GM12891 (cell line): ENCODE measurements around the gene SNAPIN.
A peak's percentile ranks its signal among the peaks of the same experiment; 100 is the strongest.
"Not testable (repeated sequence)": the region's sequence is repeated elsewhere in the genome, so short reads cannot be mapped to it uniquely, and the experiment has no call there.

Source experiments
- DNase-seq: peaks from one replicate; pipeline ENCODE4 v3.0.0; 2011; ENCODE audit warnings: low spot score; ENCODE audit not compliant: insufficient read length
- FAIRE-seq: peaks from 2 replicates; lab custom pipeline; 2011; peaks lifted over from hg19 to GRCh38; lab: Jason Lieb, UNC
- PAX5 ChIP-seq: IDR thresholded peaks from 2 replicates; pipeline ENCODE4 v1.6.1; 2011; ENCODE audit warnings: low read length, moderate library complexity, mild to moderate bottlenecking; ENCODE audit not compliant: insufficient read depth, severe bottlenecking
- POLR2A ChIP-seq: IDR thresholded peaks from 2 replicates; pipeline ENCODE4 v1.6.1; 2011; ENCODE audit warnings: low read depth, low read length, control low read depth
- POLR2AphosphoS5 ChIP-seq: IDR thresholded peaks from 2 replicates; pipeline ENCODE4 v1.6.1; 2011; ENCODE audit warnings: low read depth, low read length, control low read depth
- POU2F2 ChIP-seq: IDR thresholded peaks from 2 replicates; pipeline ENCODE4 v1.6.1; 2011; ENCODE audit warnings: low read depth, mild to moderate bottlenecking, control low read depth, low read length, moderate library complexity
- SPI1 ChIP-seq: IDR thresholded peaks from 2 replicates; pipeline ENCODE4 v1.6.1; 2011; ENCODE audit warnings: low read depth, low read length, control low read depth
- TAF1 ChIP-seq: IDR thresholded peaks from 2 replicates; pipeline ENCODE4 v1.6.1; 2011; ENCODE audit warnings: low read depth, low read length, control low read depth

Gene SNAPIN

GRCh38 chr1:153659656-153660055, 1.2 kb downstream of the SNAPIN start:
- no peak for TF ChIP-seq PAX5
- TF ChIP-seq TAF1: no peak
- TF ChIP-seq POU2F2: no peak
- no peak for TF ChIP-seq POLR2AphosphoS5
- TF ChIP-seq POLR2A: no peak
- TF ChIP-seq SPI1: no peak
- FAIRE-seq: no peak
- DNase-seq: no peak

- TF ChIP-seq TAF1 (no peak), PAX5 (no peak), POLR2AphosphoS5 (peak; percentile 86), POU2F2 (no peak), POLR2A (peak; percentile 30; the same call in 1 of the 2 replicates), SPI1 (no peak)
- no peak for DNase-seq
- no peak for FAIRE-seq
These were observed 2.7 kb downstream of the SNAPIN start for GRCh38 chr1:153661111-153661708.

- TF ChIP-seq POLR2AphosphoS5 (no peak), POU2F2 (no peak), POLR2A (no peak), PAX5 (no peak)
- DNase-seq: no peak
- no peak for FAIRE-seq
These were observed 3.8 kb downstream of the SNAPIN start for GRCh38 chr1:153662269-153662668.

- FAIRE-seq (no peak), DNase-seq (no peak)
- TF ChIP-seq POLR2AphosphoS5: no peak
- no peak for TF ChIP-seq POU2F2
- TF ChIP-seq TAF1: no peak
- no peak for TF ChIP-seq POLR2A
- TF ChIP-seq SPI1: no peak
- TF ChIP-seq PAX5: no peak
These were observed 4.7 kb downstream of the SNAPIN start for GRCh38 chr1:153663211-153663610.

GRCh38 chr1:153667439-153667838, 8.9 kb downstream of the SNAPIN start:
- DNase-seq: no peak
- TF ChIP-seq POLR2AphosphoS5: no peak
- TF ChIP-seq SPI1: no peak
- TF ChIP-seq POLR2A: no peak
- TF ChIP-seq TAF1: no peak
- no peak for TF ChIP-seq PAX5
- TF ChIP-seq POU2F2: no peak
- FAIRE-seq: no peak

GRCh38 chr1:153668672-153669071, 10.2 kb downstream of the SNAPIN start:
- not testable (repeated sequence) for FAIRE-seq, DNase-seq

- FAIRE-seq: no peak
- no peak for DNase-seq
- TF ChIP-seq POLR2AphosphoS5 (no peak), TAF1 (no peak), PAX5 (no peak), POU2F2 (no peak), SPI1 (no peak), POLR2A (no peak)
These were observed 11.1 kb downstream of the SNAPIN start for GRCh38 chr1:153669606-153670005.

- TF ChIP-seq SPI1 (no peak), PAX5 (no peak), POLR2A (no peak), POU2F2 (no peak), POLR2AphosphoS5 (no peak), TAF1 (no peak)
- no peak for DNase-seq
- FAIRE-seq: peak; percentile 47
These were observed 11.9 kb downstream of the SNAPIN start for GRCh38 chr1:153670257-153670858.

- peak; percentile 94 for TF ChIP-seq POLR2AphosphoS5
- no peak for TF ChIP-seq POU2F2
- peak; percentile 42 for TF ChIP-seq PAX5
- TF ChIP-seq TAF1: peak; percentile 93
- TF ChIP-seq POLR2A: peak; percentile 95
- FAIRE-seq: peak; percentile 94
- DNase-seq: peak; percentile 89
These were observed 12.5 kb downstream of the SNAPIN start, which contains the start of gene ILF2 for GRCh38 chr1:153670859-153671627. Gene ILF2, minus strand, starts transcription at chr1:153670993. Its CDS starts 71 bp downstream, at chr1:153670922.

GRCh38 chr1:153671628-153672353, 13.3 kb downstream of the SNAPIN start:
- FAIRE-seq, DNase-seq: not testable (repeated sequence)
